ENCODE data around the gene SCD5. TPM values are rescaled to one million over a fixed set of nuclear protein-coding genes. Genes with fewer than 3 reads are reported as not detected.

Gene SCD5
- polyA plus RNA-seq, 1 donor from 2014 or later, result 212 TPM

- no peak for TF ChIP-seq TAF1 (IDR thresholded peaks at IDR 0.05; ENCODE audit: low read depth)
- TF ChIP-seq RAD21 (conservative IDR thresholded peaks at IDR 0.05), result no peak
- TF ChIP-seq EP300 (conservative IDR thresholded peaks at IDR 0.05; ENCODE audit: poor library complexity, severe bottlenecking), result no peak
- TF ChIP-seq SMC3 (conservative IDR thresholded peaks at IDR 0.05; ENCODE audit: poor library complexity), result no peak
- TF ChIP-seq EZH2 (IDR thresholded peaks at IDR 0.05; ENCODE audit: borderline replicate concordance, insufficient read depth, low read length, poor library complexity, severe bottlenecking), result no peak
- no peak for TF ChIP-seq MXI1 (conservative IDR thresholded peaks at IDR 0.05; ENCODE audit: poor library complexity, severe bottlenecking)
- TF ChIP-seq CTCF (IDR thresholded peaks at IDR 0.05; ENCODE audit: poor library complexity, severe bottlenecking), result no peak
- no peak for TF ChIP-seq POLR2AphosphoS5 (IDR thresholded peaks at IDR 0.05)
- TF ChIP-seq, protein P1, sequence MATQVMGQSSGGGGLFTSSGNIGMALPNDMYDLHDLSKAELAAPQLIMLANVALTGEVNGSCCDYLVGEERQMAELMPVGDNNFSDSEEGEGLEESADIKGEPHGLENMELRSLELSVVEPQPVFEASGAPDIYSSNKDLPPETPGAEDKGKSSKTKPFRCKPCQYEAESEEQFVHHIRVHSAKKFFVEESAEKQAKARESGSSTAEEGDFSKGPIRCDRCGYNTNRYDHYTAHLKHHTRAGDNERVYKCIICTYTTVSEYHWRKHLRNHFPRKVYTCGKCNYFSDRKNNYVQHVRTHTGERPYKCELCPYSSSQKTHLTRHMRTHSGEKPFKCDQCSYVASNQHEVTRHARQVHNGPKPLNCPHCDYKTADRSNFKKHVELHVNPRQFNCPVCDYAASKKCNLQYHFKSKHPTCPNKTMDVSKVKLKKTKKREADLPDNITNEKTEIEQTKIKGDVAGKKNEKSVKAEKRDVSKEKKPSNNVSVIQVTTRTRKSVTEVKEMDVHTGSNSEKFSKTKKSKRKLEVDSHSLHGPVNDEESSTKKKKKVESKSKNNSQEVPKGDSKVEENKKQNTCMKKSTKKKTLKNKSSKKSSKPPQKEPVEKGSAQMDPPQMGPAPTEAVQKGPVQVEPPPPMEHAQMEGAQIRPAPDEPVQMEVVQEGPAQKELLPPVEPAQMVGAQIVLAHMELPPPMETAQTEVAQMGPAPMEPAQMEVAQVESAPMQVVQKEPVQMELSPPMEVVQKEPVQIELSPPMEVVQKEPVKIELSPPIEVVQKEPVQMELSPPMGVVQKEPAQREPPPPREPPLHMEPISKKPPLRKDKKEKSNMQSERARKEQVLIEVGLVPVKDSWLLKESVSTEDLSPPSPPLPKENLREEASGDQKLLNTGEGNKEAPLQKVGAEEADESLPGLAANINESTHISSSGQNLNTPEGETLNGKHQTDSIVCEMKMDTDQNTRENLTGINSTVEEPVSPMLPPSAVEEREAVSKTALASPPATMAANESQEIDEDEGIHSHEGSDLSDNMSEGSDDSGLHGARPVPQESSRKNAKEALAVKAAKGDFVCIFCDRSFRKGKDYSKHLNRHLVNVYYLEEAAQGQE (IDR thresholded peaks at IDR 0.05; ENCODE audit: borderline replicate concordance), result no peak
- Histone ChIP-seq H3K9me2 (ENCODE audit: insufficient read depth, low read length) (no peaks in the 10 kb centered on the region), H3K79me2 (replicated peaks; ENCODE audit: insufficient read depth, low read length) (peaks cover 37% of the 10 kb centered on the region), H3F3A (ENCODE audit: insufficient read depth, low read length, poor library complexity, severe bottlenecking) (no peaks in the 10 kb centered on the region), H3K27me3 (ENCODE audit: insufficient read depth, low read depth, low read length) (no peaks in the 10 kb centered on the region), H3K27ac (ENCODE audit: low read length) (no peak overlapping the region), H2AFZ (ENCODE audit: low read depth, low read length) (no peak overlapping the region), H4K20me1 (ENCODE audit: insufficient read depth) (no peaks in the 10 kb centered on the region), H3K4me3 (ENCODE audit: low read length) (no peak overlapping the region), H3K36me3 (ENCODE audit: insufficient read depth, low read length) (no peaks in the 10 kb centered on the region), H3K4me2 (ENCODE audit: low read length) (no peak overlapping the region), H3K9ac (ENCODE audit: low read length) (no peak overlapping the region), H3K9me3 (ENCODE audit: low read length) (no peaks in the 10 kb centered on the region)
These were observed 7.4 kb downstream of the SCD5 start for GRCh38 chr4:82791179-82791578.

DNA sequence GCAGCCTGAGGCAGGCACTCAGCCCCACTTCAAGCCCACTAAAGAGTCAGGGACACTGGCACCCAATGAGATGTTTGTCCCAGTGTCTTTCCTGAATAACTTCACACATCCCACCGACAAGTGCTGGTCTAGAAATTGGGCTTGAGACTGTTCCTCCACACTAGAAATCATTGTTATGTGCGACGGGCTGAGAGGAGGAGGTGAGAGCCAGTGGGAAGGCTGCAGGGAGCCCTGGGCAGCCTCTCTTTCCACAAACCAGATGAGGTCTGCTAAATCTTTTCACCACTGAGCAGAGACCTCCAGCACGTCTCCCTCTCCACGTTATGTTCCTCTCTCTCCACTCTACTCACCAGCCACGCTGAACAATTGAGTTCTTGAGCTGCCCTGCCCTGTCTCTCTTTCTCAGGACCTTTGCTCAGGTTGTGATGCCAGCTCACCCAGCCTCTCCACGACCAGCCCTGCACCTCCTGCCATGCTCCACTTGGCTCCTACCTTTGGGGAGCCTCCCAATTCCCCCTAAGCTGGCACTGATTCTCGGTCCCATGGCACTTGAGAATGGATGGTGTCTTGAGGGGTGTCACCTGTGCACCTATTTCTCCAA lies 8.4 kb downstream of the SCD5 start:
- H3K4me3 ChIP-seq (ENCODE audit: low read length), result no peak overlapping the region
- no peaks in the 10 kb centered on the region for H3K27me3 ChIP-seq (ENCODE audit: insufficient read depth, low read depth, low read length)
- no peak overlapping the region for H3K9ac ChIP-seq (ENCODE audit: low read length)

More for the DNA sequence above, 8.4 kb downstream of the SCD5 start:
- H3K36me3 ChIP-seq (ENCODE audit: insufficient read depth, low read length), result no peaks in the 10 kb centered on the region
- H3K9me3 ChIP-seq (ENCODE audit: low read length), result no peaks in the 10 kb centered on the region
- peaks cover 3% of the 10 kb centered on the region for H3F3A ChIP-seq (ENCODE audit: insufficient read depth, low read length, poor library complexity, severe bottlenecking)
- H4K20me1 ChIP-seq (ENCODE audit: insufficient read depth), result no peaks in the 10 kb centered on the region
- H3K27ac ChIP-seq (ENCODE audit: low read length), result no peak overlapping the region
- no peak overlapping the region for H2AFZ ChIP-seq (ENCODE audit: low read depth, low read length)
- H3K9me2 ChIP-seq (ENCODE audit: insufficient read depth, low read length), result no peaks in the 10 kb centered on the region
- TF ChIP-seq POLR2AphosphoS5 (IDR thresholded peaks at IDR 0.05) (no peak), SMC3 (conservative IDR thresholded peaks at IDR 0.05; ENCODE audit: poor library complexity) (no peak), CTCF (IDR thresholded peaks at IDR 0.05; ENCODE audit: poor library complexity, severe bottlenecking) (no peak), TAF1 (IDR thresholded peaks at IDR 0.05; ENCODE audit: low read depth) (no peak), MXI1 (conservative IDR thresholded peaks at IDR 0.05; ENCODE audit: poor library complexity, severe bottlenecking) (no peak), EZH2 (IDR thresholded peaks at IDR 0.05; ENCODE audit: borderline replicate concordance, insufficient read depth, low read length, poor library complexity, severe bottlenecking) (no peak), RAD21 (conservative IDR thresholded peaks at IDR 0.05) (no peak), EP300 (conservative IDR thresholded peaks at IDR 0.05; ENCODE audit: poor library complexity, severe bottlenecking) (no peak)
- TF ChIP-seq, protein P1 (IDR thresholded peaks at IDR 0.05; ENCODE audit: borderline replicate concordance), result no peak
- peaks cover 31% of the 10 kb centered on the region for H3K79me2 ChIP-seq (replicated peaks; ENCODE audit: insufficient read depth, low read length)
- no peak overlapping the region for H3K4me2 ChIP-seq (ENCODE audit: low read length)

Data from neural cell (in vitro differentiated cells).